GM18867 (cell line): ENCODE results near the gene WASF2.
"Not testable (repeated sequence)": the region's sequence is repeated elsewhere in the genome, so short reads cannot be mapped to it uniquely, and the experiment has no call there.

ENCODE experiments used
- ATAC-seq: cut with Tn5 transposase; IDR thresholded peaks from one replicate; pipeline ENCODE4 v1.9.1; 2021; ENCODE audit warnings: mild to moderate bottlenecking, moderate library complexity; ENCODE audit not compliant: unreplicated experiment

Gene WASF2

GRCh38 chr1:27428316-27429028, 61.5 kb downstream of the WASF2 start:
- ATAC-seq = no peak

DNA sequence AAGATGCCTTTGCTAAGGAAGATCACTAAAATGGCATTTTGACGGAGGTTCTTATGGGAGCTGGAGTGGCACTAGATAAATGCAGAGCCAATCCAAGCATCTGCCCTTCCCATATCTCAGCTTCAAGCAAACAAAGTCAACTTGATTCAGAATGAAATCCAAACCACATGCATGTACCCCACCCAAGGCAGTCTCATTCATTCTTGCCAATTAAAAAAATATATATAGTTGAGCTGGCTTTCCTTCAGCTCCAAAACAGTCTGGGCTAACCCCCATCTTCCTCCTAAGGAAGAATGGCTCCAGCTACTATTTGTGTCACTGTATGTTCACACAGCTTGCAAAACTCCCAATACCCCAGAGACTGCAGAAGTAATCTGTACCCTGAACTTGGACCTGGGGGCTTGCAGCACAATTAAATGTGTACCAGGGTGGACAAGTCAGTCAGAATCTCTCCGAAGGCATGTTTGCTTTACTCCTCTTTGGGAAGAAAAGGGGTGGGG, 62.1 kb downstream of the WASF2 start:
- no peak for ATAC-seq

DNA sequence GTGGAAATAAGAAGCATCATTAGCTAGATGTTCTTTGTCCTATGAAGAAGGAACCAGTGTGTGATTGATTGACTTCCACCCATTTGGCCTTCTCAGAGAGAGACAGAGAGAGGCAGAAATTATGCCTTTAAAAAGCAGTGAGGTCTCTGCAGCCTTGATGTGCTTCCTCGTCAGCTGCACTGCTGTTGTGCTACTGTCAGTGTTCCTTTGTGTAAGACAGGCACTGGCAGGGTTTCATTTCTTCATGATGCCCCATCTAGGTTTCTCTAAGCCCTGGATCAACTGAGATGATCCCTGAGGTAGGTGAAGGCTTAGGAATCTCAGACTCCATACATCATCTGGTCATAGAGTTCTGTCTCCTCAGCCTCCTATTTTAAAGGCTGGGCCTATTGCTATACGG, 62.6 kb downstream of the WASF2 start:
- ATAC-seq = no peak

DNA sequence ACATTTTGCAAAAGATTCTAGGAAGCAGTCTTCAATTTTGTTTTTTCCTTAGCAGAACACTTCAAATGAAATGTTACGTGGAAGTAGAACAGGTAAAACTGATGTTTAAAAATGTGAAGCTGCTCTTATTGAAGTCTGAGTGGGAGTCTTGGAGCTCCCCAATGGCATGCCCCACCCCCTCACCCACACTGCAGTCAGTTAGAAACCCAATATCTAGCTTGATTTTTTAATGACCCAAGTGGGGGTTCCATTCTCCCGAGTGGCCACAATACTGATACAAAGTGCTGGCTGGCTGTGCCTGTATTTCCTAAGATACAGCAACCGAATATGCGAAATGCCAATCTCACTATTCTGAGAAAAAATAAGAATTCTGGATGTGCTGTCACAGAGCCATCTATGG, 66.3 kb downstream of the WASF2 start:
- ATAC-seq = no peak

GRCh38 chr1:27418326-27419185, 71.4 kb downstream of the WASF2 start:
- peak; percentile 69 for ATAC-seq

GRCh38 chr1:27417713-27418112, 72.3 kb downstream of the WASF2 start:
- ATAC-seq = no peak

DNA sequence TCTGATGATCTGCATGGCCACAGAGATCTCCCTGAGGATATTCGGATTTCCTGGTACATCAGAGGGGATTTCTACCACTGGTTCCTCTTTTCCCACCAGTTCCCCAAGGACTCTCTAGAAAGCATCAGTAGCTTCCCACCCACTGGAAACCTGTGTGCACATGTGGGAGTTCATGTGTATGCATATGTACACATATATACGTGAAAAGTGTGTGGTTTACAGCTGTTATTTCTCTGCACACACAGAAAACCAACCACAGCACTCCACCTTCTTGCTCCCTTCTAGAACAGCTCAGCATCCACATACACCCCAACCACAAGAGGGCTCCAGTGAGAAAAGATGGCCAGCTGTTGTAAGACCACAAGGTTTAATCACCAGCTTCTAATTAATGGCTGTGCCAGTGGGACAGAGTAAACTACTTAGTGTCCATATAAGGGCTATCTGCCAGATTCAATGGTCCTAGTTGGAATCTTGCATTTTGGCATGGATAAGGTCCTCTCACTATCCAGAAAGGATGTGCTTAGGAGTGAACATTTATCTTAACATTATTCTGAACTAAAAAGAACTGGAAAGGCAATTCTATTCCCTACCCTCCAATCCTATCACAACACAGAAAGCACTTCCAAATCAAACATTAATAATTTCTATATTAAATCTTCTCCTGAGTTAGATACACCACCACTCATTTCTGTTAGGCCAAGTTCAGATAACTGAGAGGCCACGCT, 73.4 kb downstream of the WASF2 start:
- ATAC-seq = peak; percentile 42

DNA sequence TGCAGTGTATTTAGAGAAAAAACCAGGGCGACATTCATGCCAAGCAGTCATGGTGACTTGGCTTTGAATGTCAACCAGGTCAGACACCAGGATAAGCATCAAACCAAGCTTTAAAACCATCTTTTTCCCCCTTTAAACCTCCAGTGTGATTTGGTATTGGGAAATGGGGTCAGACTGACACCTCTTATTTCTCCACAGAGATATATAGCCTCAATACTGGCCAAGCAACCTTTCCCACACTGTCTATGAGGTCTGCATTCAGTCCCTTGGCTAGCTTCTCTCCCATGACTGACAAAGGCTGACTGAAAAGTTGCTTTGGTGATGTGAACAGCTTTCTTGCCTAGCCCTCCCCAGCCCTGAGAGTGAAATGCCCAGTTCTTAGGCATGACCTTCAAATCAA, 75.9 kb downstream of the WASF2 start:
- no peak for ATAC-seq

GRCh38 chr1:27413004-27413403, 77.0 kb downstream of the WASF2 start:
- ATAC-seq = no peak

DNA sequence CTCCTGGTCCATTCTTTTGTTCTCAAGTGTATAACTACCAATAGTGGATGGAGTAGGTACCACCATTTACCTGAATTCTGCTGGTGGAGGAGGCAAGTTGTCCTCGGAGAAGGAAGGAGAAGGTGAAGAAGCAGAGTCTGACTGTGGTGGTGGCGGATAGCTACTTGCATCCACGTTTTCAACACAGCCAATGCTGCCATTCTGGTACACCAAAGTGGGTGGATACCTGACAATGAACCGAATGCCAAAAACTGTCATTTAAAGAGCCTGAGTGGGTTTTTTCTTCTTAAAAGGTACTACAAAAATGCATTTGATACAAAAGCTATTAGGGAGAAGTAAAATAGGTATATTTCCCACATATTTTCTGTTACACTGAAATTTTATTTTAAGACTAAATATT, 77.5 kb downstream of the WASF2 start:
- ATAC-seq = no peak

DNA sequence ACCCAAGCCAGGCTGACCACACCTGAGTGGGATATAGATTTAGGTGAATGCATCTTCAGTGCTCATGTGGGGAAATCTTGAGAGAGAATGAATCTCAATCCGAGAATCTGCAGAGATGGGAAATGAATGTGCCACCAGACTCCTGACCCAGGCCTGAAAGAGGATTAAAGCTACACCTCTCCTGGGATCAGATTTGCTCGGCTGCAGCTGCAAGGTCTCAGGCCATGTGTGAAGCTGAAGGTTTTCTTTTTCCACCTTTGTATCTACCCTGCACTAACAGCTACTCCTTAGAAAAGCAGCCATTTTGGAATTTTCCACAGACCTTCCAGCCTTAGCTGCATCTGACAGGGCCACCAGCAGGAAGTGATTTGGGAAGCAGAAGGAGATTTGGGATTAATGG, 79.3 kb downstream of the WASF2 start:
- ATAC-seq = no peak

- no peak for ATAC-seq
These were observed 80.3 kb downstream of the WASF2 start for GRCh38 chr1:27409669-27410068.

- no peak for ATAC-seq
These were observed 81.8 kb downstream of the WASF2 start for GRCh38 chr1:27408151-27408550.

GRCh38 chr1:27406791-27407190, 83.2 kb downstream of the WASF2 start:
- not testable (repeated sequence) for ATAC-seq

DNA sequence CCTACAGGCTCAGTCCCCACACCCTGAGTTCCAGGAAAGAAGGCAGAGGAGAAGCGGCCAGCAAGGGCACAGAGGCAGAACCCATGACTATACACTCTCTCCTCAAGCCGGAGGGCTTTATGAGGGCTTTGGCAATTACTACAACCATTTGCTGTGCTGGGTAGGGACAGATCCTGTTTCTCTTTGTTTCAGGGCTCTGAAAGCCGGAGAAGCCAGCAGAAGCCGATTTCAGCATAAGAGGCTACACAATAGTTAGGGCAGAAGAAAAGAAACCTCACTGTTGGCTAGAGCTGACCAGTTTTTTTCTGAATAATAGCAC, 83.6 kb downstream of the WASF2 start:
- ATAC-seq = no peak

DNA sequence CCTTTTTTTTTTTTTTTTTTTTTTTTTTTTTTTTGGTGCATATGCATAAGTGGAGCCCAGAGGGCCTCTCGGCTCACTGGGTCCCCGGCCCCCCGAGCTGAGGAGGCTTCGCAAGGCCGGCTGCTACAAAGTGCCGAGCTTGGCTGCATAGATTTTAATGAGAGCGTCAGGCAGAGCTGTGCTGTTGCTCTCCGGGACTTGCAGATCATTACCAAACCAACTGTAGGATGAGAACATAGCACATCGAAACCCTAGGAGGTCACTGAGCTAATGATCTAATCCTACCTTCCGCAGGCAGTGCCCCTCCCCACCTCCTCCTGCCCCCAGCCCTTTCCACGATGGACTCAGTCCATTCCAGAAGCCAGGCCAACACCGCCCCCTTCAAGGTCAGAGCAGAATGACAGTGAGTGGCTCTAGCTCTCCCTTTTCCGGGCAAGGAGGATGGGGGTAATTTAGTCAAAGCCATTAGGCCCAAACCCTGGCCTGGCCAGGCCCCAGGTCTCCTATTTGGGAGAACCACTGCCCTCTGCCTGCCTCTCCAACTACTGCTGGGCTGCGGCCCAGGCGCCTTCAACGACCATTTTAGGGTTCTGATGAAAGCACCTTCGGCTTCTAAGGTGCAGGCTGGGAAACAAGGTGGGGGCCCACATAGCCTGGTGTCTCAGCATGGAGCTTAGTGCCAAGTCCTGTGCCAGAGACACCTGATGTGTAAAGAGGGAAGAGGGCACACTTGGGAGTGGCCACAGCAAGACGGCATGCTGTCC, 84.2 kb downstream of the WASF2 start:
- ATAC-seq = not testable (repeated sequence)

DNA sequence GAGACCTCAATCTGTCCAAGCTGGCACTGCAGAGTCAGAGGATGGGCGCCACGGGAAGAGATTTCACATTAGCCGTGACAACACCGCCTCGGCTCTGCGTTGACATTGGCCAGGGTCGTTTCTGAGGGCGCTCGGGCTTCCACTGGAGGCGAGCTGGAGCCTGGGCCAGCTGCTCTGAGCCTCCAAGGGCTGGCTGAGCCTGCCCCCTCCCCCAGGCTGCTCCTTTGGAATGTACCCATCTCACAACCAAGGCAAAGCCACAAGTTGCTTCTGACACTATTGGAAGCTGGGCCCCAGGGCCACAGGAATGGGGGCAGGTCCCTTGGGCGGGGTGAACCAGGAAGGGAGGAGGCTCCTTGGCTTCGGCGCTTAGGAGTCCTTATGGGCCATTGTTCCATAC, 84.9 kb downstream of the WASF2 start:
- ATAC-seq = no peak

GRCh38 chr1:27403931-27404330, 86.0 kb downstream of the WASF2 start:
- ATAC-seq = no peak

- ATAC-seq = no peak
These were observed 86.8 kb downstream of the WASF2 start for GRCh38 chr1:27403065-27403726.

GRCh38 chr1:27402349-27402754, 87.6 kb downstream of the WASF2 start:
- no peak for ATAC-seq
